ENCODE measurements around the gene PSMA2.
"Not testable (repeated sequence)": the region's sequence is repeated elsewhere in the genome, so short reads cannot be mapped to it uniquely, and the experiment has no call there.

PSMA2 gene

DNA sequence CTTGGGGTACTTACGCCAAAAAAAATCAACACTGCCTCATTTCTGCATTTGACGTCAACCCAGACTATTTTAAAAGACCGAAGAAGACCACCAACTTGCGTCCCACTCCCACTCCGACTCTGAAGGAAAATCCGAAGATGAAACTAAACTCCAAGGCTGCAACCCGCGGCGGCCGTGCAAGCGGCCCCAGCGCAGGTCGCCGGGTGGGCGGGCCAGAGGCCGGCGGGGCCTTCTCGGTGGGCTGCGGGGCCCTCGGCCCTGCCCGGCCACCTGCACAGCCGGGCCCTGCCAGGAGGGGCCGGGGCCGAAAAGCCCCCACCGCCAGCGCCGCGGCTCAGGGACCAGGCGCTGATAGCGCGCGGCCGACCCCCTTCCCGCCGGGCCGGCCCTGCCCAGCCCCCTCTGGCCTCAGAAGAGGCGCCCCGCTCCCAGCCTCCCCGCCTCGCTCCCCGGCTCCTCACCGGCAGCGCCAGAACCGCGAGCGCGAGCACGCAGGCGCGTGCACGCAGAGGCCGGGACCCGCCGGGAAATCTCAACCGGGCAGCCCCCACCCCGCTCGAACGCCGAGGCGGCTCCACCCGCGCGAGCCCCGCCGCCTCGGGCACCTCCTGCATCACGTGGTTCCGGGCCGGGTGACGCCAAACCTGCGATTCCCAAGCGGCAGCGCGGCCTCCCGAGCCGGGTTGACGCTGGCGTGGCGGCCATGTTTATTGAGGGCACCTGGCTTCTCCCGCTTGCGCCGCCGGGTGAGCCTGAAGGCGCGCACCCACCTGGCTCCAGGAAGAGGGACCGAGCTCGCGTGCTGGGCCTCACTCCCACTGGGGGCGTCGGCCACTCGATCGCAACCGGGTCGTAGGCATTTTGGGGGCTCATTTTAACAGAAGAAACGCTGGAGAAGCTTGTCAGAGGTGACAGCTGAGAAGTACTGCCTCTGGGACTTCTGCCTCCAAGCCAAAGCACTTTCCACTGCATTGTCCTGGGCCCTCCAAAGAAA is 20.2 kb downstream of the PSMA2 start, which contains the start of gene C7orf25:
TSS of gene C7orf25 (minus strand) at position 617 of the 994 bp plus-strand sequence. CDS start 1,170 bp downstream, outside the sequence.
- Histone ChIP-seq H3K4me3 (ENCODE audit: low read length) (peak within 1 kb of the TSS; percentile 89), H3K36me3 (ENCODE audit: insufficient read depth, low read length) (peaks cover 21% of the 10 kb centered on the region), H3K27me3 (ENCODE audit: insufficient read depth, low read length) (no peaks in the 10 kb centered on the region), H2AFZ (ENCODE audit: low read depth, low read length) (peak within 1 kb of the TSS; percentile 62), H3K9me3 (ENCODE audit: low read length) (no peaks in the 10 kb centered on the region), H3K4me1 (ENCODE audit: insufficient read depth, low read length) (peaks cover 13% of the 10 kb centered on the region)

DNA sequence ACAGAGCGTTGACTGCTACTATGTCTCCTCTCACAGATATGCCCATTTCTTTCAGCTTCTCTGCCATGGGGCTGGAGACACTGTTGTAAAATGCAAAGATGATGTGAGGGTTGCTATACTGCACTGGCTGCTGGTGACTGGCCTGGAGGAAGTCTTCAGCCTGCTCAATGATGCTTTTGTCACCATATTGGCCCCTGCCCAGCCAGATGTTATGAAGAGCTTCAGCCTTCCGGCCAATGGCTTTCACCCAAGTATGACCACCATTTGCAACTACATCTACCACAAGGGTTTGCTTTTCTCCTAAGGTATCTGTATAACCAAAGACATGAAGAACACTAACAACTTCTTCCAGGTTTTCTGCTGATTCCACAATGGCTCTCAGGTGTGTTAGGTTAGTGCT is 21.7 kb downstream of the PSMA2 start:
- Histone ChIP-seq H3K9me3 (ENCODE audit: low read length) (no peaks in the 10 kb centered on the region), H2AFZ (ENCODE audit: low read depth, low read length) (no peak overlapping the region), H3K36me3 (ENCODE audit: insufficient read depth, low read length) (peaks cover 8% of the 10 kb centered on the region), H3K4me3 (ENCODE audit: low read length) (peak overlapping the region; percentile 89), H3K4me1 (ENCODE audit: insufficient read depth, low read length) (peaks cover 13% of the 10 kb centered on the region), H3K27me3 (ENCODE audit: insufficient read depth, low read length) (no peaks in the 10 kb centered on the region)

DNA sequence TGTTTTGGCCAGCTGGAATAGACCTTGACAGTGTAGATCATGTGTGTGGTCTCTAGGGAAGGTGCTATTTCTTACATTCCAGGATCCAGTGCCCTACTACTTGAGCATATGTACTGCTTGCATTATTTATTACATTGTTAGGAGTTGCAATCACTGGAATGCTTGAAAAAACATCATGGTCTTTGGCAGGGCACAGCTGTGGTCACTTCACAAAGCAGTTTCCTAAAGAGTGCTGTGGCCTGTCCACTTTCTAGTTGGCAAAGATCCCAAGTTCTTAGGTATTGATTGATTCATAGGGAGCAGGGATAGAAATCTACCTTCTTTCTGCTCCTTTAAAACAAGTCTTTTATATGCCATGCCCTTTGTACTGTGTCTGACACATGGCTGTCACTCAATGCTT is 24.7 kb downstream of the PSMA2 start:
- Histone ChIP-seq H3K36me3 (ENCODE audit: insufficient read depth, low read length) (no peaks in the 10 kb centered on the region), H3K4me1 (ENCODE audit: insufficient read depth, low read length) (peaks cover 9% of the 10 kb centered on the region), H3K27me3 (ENCODE audit: insufficient read depth, low read length) (no peaks in the 10 kb centered on the region), H3K9me3 (ENCODE audit: low read length) (no peaks in the 10 kb centered on the region), H3K4me3 (ENCODE audit: low read length) (no peak overlapping the region), H2AFZ (ENCODE audit: low read depth, low read length) (no peak overlapping the region)

DNA sequence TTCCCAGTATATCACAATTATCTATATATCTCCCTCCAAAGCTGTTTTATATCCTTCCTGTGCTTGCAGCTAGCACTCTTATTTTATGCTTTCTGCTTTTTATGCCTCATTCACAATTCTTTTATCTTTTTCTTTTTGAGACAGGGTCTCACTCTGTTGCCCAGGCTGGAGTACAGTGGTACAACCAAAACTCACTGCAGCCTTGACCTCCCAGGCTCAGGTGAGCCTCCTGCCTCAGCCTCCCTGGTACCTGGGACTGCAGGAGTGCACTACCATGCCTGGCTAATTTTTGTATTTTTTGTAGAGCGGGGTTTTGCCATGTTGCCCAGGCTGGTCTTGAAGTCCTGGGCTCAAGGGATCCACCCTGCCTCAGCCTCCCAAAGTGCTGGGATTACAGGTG is 25.8 kb downstream of the PSMA2 start:
- Histone ChIP-seq H3K27me3 (ENCODE audit: insufficient read depth, low read length) (no peaks in the 10 kb centered on the region), H3K9me3 (ENCODE audit: low read length) (no peaks in the 10 kb centered on the region), H3K36me3 (ENCODE audit: insufficient read depth, low read length) (no peaks in the 10 kb centered on the region), H3K4me1 (ENCODE audit: insufficient read depth, low read length) (peaks cover 7% of the 10 kb centered on the region), H3K4me3 (ENCODE audit: low read length) (no peak overlapping the region), H2AFZ (ENCODE audit: low read depth, low read length) (no peak overlapping the region)

DNA sequence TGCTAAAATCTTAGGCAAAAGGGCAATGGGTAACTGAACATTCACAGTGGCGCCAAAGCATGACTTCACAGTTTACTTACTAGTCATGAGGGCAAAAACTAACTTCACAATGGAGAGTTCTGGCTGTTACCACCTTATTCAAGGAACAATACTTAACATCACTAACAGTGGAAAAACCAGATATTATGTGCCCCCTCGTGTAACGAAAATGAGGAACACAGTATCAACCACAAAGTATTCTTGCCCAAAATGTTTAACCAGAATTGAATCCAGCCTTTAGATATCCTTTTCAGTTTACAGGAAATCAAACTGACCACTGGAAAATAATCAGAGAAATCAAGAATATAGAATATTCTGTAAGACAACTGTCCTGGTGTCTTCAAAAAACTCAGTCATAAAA is 29.6 kb downstream of the PSMA2 start:
- Histone ChIP-seq H3K9me3 (ENCODE audit: low read length) (no peaks in the 10 kb centered on the region), H3K4me1 (ENCODE audit: insufficient read depth, low read length) (no peaks in the 10 kb centered on the region), H3K36me3 (ENCODE audit: insufficient read depth, low read length) (no peaks in the 10 kb centered on the region)

DNA sequence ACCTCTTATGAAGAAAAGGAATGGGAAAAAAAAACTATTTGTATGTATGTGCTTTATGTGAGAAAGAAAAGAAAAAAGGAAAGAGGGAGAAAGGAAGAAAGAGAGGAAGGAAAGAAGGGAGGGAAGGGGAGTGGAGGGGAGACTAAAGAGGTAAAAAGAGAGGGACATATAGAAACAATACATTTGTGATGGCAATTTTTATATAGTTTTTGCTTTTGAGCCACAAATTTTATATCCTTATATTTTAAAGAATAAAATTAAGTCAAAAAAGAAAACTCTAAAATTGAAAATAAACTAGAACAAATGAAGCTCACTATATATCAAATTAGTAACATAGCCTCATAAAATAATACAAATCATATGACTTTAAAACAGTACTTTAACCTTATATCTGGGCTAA is 31.1 kb downstream of the PSMA2 start:
- Histone ChIP-seq H3K9me3 (ENCODE audit: low read length) (no peaks in the 10 kb centered on the region), H3K4me3 (ENCODE audit: low read length) (no peak overlapping the region), H3K36me3 (ENCODE audit: insufficient read depth, low read length) (no peaks in the 10 kb centered on the region), H3K27me3 (ENCODE audit: insufficient read depth, low read length) (no peaks in the 10 kb centered on the region), H2AFZ (ENCODE audit: low read depth, low read length) (no peak overlapping the region), H3K4me1 (ENCODE audit: insufficient read depth, low read length) (no peaks in the 10 kb centered on the region)

More for the DNA sequence above, 29.6 kb downstream of the PSMA2 start:
- Histone ChIP-seq H3K4me3 (ENCODE audit: low read length) (no peak overlapping the region), H2AFZ (ENCODE audit: low read depth, low read length) (no peak overlapping the region), H3K27me3 (ENCODE audit: insufficient read depth, low read length) (no peaks in the 10 kb centered on the region)

DNA sequence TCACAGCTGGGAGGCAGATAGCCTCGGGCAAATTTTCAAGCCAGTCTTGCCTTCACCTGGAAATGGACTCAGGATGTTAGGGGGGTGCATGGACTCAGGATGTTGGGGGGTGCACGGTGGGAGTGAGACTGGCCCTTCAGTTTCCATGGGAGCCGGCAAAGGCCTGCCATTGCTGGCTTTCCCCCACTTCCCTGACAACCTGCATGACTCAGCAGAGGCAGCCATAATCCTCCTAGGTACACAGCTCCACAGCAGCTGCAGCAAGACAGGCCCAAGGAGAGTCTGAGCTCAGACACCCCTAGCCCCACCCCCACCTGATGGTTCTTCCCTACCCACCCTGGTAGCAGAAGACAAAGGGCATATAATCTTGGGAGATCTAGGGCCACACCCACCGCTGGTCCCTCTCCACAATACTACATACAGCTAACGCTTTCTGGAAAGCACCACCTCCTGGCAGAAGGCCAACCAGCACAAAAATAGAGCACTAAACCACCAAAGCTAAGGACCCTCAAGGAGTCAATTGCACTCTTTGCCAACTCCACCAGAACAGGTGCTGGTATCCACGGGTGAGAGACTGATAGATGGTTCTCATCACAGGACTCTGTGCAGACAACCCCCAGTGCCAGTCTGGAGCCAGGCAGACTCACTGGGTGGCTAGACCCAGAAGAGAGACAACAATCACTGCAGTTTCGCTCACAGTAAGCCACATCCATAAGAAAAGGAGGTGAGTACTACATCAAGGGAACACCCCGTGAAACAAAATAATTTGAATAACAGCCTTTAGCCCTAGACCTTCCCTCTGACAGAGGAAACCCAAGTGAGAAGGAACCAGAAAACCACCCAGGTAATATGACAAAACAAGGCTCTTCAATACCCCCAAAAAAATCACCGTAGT is 38.4 kb downstream of the PSMA2 start:
- Histone ChIP-seq H3K36me3 (ENCODE audit: insufficient read depth, low read length) (no peaks in the 10 kb centered on the region), H3K4me1 (ENCODE audit: insufficient read depth, low read length) (peaks cover 6% of the 10 kb centered on the region), H3K27me3 (ENCODE audit: insufficient read depth, low read length) (no peaks in the 10 kb centered on the region), H3K4me3 (ENCODE audit: low read length) (no peak overlapping the region), H2AFZ (ENCODE audit: low read depth, low read length) (no peak overlapping the region), H3K9me3 (ENCODE audit: low read length) (no peaks in the 10 kb centered on the region)

DNA sequence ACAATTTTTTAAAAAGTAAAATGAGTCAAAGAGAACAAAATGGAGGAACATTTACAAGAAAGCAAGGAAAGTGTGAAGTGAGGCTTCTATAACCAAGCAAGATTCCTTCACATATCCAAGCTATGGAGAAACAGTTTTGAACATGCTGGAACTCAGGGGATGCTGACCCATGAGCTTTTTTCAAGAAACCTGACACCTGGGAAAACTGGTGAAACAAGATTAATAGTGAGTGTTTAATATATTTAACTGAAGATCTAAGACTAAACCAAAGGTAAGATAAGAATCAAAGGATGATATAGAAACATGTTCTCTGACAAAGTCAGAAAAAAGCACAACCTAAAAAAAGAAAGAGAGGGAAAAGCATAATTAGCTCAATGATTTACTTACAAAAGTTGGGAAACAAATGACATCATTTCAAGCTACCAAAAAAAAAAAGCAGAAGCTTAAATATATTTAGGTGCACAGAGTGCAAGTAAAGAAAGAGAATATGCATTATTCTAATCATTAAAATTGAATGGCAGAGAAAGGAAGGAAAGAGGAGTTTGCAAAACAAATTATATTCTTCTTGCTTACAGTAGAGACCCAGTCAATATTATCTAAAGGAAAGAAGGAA is 45.0 kb downstream of the PSMA2 start:
- no peaks in the 10 kb centered on the region for H3K27me3 ChIP-seq (ENCODE audit: insufficient read depth, low read length)
- H3K9me3 ChIP-seq (ENCODE audit: low read length): peaks cover 4% of the 10 kb centered on the region
- H3K4me3 ChIP-seq (ENCODE audit: low read length): no peak overlapping the region
- H3K36me3 ChIP-seq (ENCODE audit: insufficient read depth, low read length): no peaks in the 10 kb centered on the region
- peaks cover 6% of the 10 kb centered on the region for H3K4me1 ChIP-seq (ENCODE audit: insufficient read depth, low read length)
- H2AFZ ChIP-seq (ENCODE audit: low read depth, low read length): no peak overlapping the region

DNA sequence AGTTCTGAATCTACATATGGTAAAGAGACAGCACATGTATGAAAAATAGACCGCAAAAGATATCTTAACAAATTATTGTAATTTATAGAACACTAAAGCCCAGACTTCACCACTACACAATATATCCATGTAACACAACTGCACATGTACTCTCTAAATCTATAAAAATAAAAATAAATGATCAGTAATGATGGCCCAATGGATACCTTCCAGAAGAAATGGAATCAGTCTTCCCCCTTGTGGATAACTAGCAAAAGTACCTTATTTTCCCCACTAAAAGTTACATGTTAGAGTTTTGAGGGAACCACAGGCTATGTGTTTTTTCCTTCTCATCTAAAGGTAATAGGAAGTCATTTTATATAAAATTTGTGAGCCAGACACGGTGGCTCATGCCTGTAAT is 45.8 kb downstream of the PSMA2 start:
- Histone ChIP-seq H3K27me3 (ENCODE audit: insufficient read depth, low read length) (no peaks in the 10 kb centered on the region), H3K4me3 (ENCODE audit: low read length) (no peak overlapping the region), H2AFZ (ENCODE audit: low read depth, low read length) (no peak overlapping the region), H3K36me3 (ENCODE audit: insufficient read depth, low read length) (no peaks in the 10 kb centered on the region), H3K9me3 (ENCODE audit: low read length) (peaks cover 4% of the 10 kb centered on the region), H3K4me1 (ENCODE audit: insufficient read depth, low read length) (peaks cover 6% of the 10 kb centered on the region)

DNA sequence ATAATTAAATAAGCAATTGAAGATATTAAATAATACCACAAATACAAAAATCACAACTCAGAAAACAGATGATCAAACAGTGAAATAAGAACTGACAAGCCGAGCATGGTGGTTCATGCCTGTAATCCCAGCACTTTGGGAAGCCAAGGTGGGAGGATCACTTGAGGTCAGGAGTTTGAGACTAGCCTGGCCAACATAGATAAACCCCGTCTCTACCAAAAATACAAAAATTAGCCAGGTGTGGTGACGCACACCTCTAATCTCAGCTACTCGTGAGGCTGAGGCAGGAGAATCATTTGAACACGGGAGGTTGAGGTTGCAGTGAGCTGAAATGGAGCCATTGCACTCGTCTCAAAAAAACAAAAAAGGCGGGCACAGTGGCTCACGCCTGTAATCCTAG is 46.8 kb downstream of the PSMA2 start:
- H2AFZ ChIP-seq (ENCODE audit: low read depth, low read length); H3K4me1 ChIP-seq (ENCODE audit: insufficient read depth, low read length); H3K27me3 ChIP-seq (ENCODE audit: insufficient read depth, low read length); H3K4me3 ChIP-seq (ENCODE audit: low read length); H3K36me3 ChIP-seq (ENCODE audit: insufficient read depth, low read length); H3K9me3 ChIP-seq (ENCODE audit: low read length): not testable (repeated sequence)

DNA sequence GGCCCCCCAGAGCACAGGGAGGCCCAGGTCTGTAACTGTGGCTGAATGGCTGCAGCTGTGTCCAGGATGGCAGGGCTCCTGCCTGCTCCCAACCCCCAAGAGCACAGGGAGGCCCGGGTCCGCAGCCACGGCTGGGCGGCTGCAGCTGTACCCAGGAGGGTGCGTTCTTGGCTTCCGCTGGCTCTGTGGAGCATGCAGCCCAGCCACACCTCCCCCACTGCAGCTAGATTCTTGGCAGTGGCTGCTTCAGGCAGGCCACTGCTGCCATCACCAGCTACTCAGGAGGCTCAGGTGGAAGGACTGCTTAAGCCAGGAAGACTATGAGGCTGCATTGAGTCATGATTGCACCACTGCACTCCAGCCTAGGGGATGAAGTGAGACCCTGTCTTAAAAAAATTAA is 48.0 kb downstream of the PSMA2 start:
- Histone ChIP-seq H3K27me3 (ENCODE audit: insufficient read depth, low read length) (no peaks in the 10 kb centered on the region), H3K4me3 (ENCODE audit: low read length) (no peak overlapping the region), H2AFZ (ENCODE audit: low read depth, low read length) (no peak overlapping the region), H3K4me1 (ENCODE audit: insufficient read depth, low read length) (peaks cover 1% of the 10 kb centered on the region), H3K36me3 (ENCODE audit: insufficient read depth, low read length) (no peaks in the 10 kb centered on the region), H3K9me3 (ENCODE audit: low read length) (peaks cover 4% of the 10 kb centered on the region)

DNA sequence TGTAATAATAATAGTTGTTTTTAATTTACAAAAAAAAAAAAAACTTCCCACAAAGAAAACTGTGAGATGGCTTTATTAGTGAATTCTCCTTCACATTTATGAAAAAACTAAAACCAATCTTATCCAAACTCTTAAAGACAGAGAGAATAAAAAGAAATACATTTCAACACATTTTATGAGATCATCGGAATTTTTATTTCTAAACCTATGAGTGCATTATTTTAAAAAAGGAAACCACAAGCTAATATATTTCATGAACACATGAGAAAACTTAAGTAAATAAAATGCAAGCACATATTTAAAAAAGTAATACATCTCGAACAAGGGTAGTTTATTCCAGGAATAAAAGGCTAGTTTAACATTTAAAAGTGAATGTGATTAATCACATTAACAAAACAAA is 51.6 kb downstream of the PSMA2 start:
- no peak overlapping the region for H2AFZ ChIP-seq (ENCODE audit: low read depth, low read length)

DNA sequence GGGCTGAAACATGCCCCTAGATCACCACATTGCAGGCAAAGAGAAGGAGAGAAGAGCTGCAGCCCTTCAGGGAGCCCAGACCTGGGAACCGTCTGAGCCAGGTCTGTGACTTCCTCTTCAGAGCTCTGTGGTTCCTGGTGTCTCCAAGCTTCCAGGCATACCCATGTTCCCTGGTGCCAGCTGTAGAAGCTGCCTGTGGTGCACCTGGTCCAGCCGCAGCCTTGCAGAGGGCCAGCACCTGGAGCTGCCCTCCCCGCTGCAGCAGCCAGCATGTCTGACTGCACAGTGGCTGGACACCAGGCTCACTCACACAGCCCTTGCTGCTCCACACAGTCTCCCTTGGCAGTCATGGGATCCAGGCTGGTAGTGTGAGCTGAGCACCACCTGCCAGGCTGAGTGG is 53.7 kb downstream of the PSMA2 start:
- H3K4me3 ChIP-seq (ENCODE audit: low read length): no peak overlapping the region
- H3K36me3 ChIP-seq (ENCODE audit: insufficient read depth, low read length): no peaks in the 10 kb centered on the region
- H3K9me3 ChIP-seq (ENCODE audit: low read length): peaks cover 4% of the 10 kb centered on the region

More for the DNA sequence above, 51.6 kb downstream of the PSMA2 start:
- no peak overlapping the region for H3K4me3 ChIP-seq (ENCODE audit: low read length)
- H3K27me3 ChIP-seq (ENCODE audit: insufficient read depth, low read length): no peaks in the 10 kb centered on the region
- no peaks in the 10 kb centered on the region for H3K36me3 ChIP-seq (ENCODE audit: insufficient read depth, low read length)
- no peaks in the 10 kb centered on the region for H3K4me1 ChIP-seq (ENCODE audit: insufficient read depth, low read length)
- H3K9me3 ChIP-seq (ENCODE audit: low read length): peaks cover 4% of the 10 kb centered on the region

More for the DNA sequence above, 53.7 kb downstream of the PSMA2 start:
- no peaks in the 10 kb centered on the region for H3K4me1 ChIP-seq (ENCODE audit: insufficient read depth, low read length)
- H3K27me3 ChIP-seq (ENCODE audit: insufficient read depth, low read length): no peaks in the 10 kb centered on the region
- no peak overlapping the region for H2AFZ ChIP-seq (ENCODE audit: low read depth, low read length)
